Measurements from ENCODE around the gene DYNLT4. TPM values are rescaled to one million over a fixed set of nuclear protein-coding genes. Genes with fewer than 3 reads are reported as not detected.

Gene DYNLT4
- total RNA-seq, 6 experiments from 2014 or later, result 0.46 TPM; not detected in 5

- Mint-ChIP-seq H3K36me3 (ENCODE audit: low read depth) (peaks cover 35% of the 10 kb centered on the region), H3K27me3 (ENCODE audit: insufficient read depth) (peaks cover 41% of the 10 kb centered on the region), H3K9me3 (no peaks in the 10 kb centered on the region), H3K4me3 (peak overlapping the region; percentile 78), H3K4me1 (ENCODE audit: low read depth) (peaks cover 80% of the 10 kb centered on the region), H3K27ac (peak overlapping the region; percentile 100)
- TF ChIP-seq, protein P1, sequence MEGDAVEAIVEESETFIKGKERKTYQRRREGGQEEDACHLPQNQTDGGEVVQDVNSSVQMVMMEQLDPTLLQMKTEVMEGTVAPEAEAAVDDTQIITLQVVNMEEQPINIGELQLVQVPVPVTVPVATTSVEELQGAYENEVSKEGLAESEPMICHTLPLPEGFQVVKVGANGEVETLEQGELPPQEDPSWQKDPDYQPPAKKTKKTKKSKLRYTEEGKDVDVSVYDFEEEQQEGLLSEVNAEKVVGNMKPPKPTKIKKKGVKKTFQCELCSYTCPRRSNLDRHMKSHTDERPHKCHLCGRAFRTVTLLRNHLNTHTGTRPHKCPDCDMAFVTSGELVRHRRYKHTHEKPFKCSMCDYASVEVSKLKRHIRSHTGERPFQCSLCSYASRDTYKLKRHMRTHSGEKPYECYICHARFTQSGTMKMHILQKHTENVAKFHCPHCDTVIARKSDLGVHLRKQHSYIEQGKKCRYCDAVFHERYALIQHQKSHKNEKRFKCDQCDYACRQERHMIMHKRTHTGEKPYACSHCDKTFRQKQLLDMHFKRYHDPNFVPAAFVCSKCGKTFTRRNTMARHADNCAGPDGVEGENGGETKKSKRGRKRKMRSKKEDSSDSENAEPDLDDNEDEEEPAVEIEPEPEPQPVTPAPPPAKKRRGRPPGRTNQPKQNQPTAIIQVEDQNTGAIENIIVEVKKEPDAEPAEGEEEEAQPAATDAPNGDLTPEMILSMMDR (IDR thresholded peaks at IDR 0.05), result no peak
- no peak for DNase-seq
Measured at GRCh38 chr1:44810101-44810761, 3.1 kb upstream of the DYNLT4 start.

DNA sequence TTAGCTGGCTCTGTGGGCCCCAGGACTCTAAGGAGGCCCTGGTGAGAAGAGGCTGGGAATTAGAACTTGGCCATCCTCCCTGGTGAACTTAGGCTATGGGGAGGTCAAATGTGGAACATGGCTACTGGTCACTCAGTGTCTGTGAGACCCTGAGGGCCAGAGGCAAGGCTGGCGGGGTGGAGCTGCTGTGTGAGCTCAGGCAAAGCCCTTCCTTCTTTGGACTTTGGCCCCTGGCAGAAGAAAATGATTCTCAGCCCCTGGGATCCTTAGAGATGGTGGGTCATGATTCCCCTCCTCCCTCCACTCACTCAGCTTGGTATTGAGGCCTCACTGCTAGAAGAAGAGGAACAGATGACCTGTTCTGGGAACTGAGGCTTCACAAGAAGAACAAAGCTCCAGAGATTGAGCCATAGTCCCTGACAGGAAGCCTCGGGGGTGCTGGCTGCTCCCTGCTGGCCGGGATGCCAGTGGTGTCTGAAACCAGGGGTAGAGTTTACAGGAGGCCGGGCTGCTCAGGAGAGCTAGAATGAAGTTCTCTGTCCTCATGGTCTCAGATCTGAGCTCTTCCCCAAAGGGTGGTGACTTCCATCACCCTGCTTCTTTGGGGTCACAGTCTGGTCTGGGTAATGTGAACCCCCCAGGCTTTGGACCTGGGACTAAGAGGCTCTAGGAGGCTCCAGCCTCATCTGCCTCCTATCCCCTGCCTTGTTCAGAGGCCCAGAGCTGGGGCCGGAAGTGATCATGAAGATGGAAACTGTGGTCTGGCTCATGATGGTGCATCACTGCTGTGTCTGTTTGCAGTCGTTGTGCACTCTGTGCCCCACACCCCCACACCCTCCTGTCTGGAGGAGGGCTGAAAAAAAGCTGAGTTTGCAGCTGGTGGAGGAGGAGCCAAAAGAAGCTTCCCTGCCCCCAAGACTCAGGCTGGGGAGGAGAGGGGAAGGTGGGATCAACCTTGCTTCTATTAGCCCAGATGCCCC lies 2.1 kb upstream of the DYNLT4 start:
- Mint-ChIP-seq H3K27me3 (ENCODE audit: insufficient read depth) (peaks cover 41% of the 10 kb centered on the region), H3K4me1 (ENCODE audit: low read depth) (peaks cover 80% of the 10 kb centered on the region), H3K36me3 (ENCODE audit: low read depth) (peaks cover 33% of the 10 kb centered on the region), H3K4me3 (peak overlapping the region; percentile 78), H3K27ac (peak overlapping the region; percentile 100), H3K9me3 (no peaks in the 10 kb centered on the region)
- TF ChIP-seq, protein P1 (IDR thresholded peaks at IDR 0.05), result no peak; the same call in 1 of the 2 replicates
- peak; percentile 57 for DNase-seq

- peaks cover 42% of the 10 kb centered on the region for H3K36me3 Mint-ChIP-seq (ENCODE audit: low read depth)
- DNase-seq, result peak; percentile 89
- TF ChIP-seq, protein P1 (IDR thresholded peaks at IDR 0.05), result no peak
- H3K27me3 Mint-ChIP-seq (ENCODE audit: insufficient read depth), result peaks cover 42% of the 10 kb centered on the region
- H3K4me3 Mint-ChIP-seq, result peak within 1 kb of the TSS; percentile 78
- H3K27ac Mint-ChIP-seq, result peak within 1 kb of the TSS; percentile 100
- no peaks in the 10 kb centered on the region for H3K9me3 Mint-ChIP-seq
- peaks cover 84% of the 10 kb centered on the region for H3K4me1 Mint-ChIP-seq (ENCODE audit: low read depth)
Measured at GRCh38 chr1:44808063-44808937, 1.1 kb upstream of the DYNLT4 start, which contains the start of gene BTBD19. BTBD19 (plus strand) TSS chr1:44808523; CDS start chr1:44808821, 298 bp downstream.

- Mint-ChIP-seq H3K9me3 (no peaks in the 10 kb centered on the region), H3K36me3 (ENCODE audit: low read depth) (peaks cover 46% of the 10 kb centered on the region), H3K27me3 (ENCODE audit: insufficient read depth) (peaks cover 39% of the 10 kb centered on the region), H3K27ac (peak overlapping the region; percentile 100), H3K4me1 (ENCODE audit: low read depth) (peaks cover 89% of the 10 kb centered on the region), H3K4me3 (peak overlapping the region; percentile 78)
- DNase-seq, result peak; percentile 100
- TF ChIP-seq, protein P1 (IDR thresholded peaks at IDR 0.05), result no peak
Measured at GRCh38 chr1:44807364-44808062, 362 bp upstream of the DYNLT4 start.

Measured in HFFc6 (cell line).